RWPE1 (cell line): ENCODE results near the gene SERPINB1.

ENCODE experiments used
- CTCF ChIA-PET: fragments of 350-600 bp; sonication (Branson Sonifier 250); formaldehyde crosslinking; extraction: SDS; loops from one replicate; lab custom pipeline; 2021; lab: Yijun Ruan, JAX
- POLR2A ChIA-PET: fragments of 400-600 bp; formaldehyde crosslinking; extraction: SDS; loops from one replicate; lab custom pipeline; 2020; ENCODE audit warnings: antibody characterized with exemption; ENCODE audit not compliant: low non-redundant PET; lab: Yijun Ruan, JAX
- DNase-seq: peaks from one replicate; pipeline ENCODE4 v3.0.0; 2012; ENCODE audit warnings: low spot score
- H3K27ac ChIP-seq: fragments of 450-650 bp; 2 replicates; pipeline ENCODE4 v1.5.1; 2017
- CTCF ChIP-seq: fragments of 450-650 bp; conservative IDR thresholded peaks from 2 replicates; pipeline ENCODE4 v1.5.1; 2017; ENCODE audit warnings: low read depth, mild to moderate bottlenecking

Gene SERPINB1

GRCh38 chr6:2821554-2821953 lies 20.1 kb downstream of the SERPINB1 start:
- ChIA-PET POLR2A (no interaction called here), CTCF (no interaction called here)
- no peak overlapping the region for H3K27ac ChIP-seq
- no peak for DNase-seq
- TF ChIP-seq CTCF: no peak

- no peak overlapping the region for H3K27ac ChIP-seq
- DNase-seq: no peak
- no peak for TF ChIP-seq CTCF
- CTCF ChIA-PET: no interaction called here
- POLR2A ChIA-PET: no interaction called here
Observed at GRCh38 chr6:2820415-2820814, 21.2 kb downstream of the SERPINB1 start.

GRCh38 chr6:2819978-2820377 lies 21.7 kb downstream of the SERPINB1 start:
- DNase-seq: no peak
- CTCF ChIA-PET: no interaction called here
- no peak overlapping the region for H3K27ac ChIP-seq
- no peak for TF ChIP-seq CTCF
- POLR2A ChIA-PET: no interaction called here

GRCh38 chr6:2819115-2819514 lies 22.5 kb downstream of the SERPINB1 start:
- no peak overlapping the region for H3K27ac ChIP-seq
- TF ChIP-seq CTCF: no peak
- DNase-seq: no peak
- POLR2A ChIA-PET: no interaction called here
- CTCF ChIA-PET: interaction anchor here (0.7 to 1.3 kb wide), 2 partner anchors 28 to 54 kb away, joined by 4 to 6 read pairs; no protein-coding TSS in a partner anchor

- no peak overlapping the region for H3K27ac ChIP-seq
- ChIA-PET POLR2A (no interaction called here), CTCF (interaction anchor here (0.7 to 1.3 kb wide), 3 partner anchors 27 to 54 kb away, joined by 3 to 6 read pairs (median 4); no protein-coding TSS in a partner anchor)
- DNase-seq: no peak
- TF ChIP-seq CTCF: no peak
Observed at GRCh38 chr6:2818593-2818992, 23.1 kb downstream of the SERPINB1 start.

- POLR2A ChIA-PET: no interaction called here
- TF ChIP-seq CTCF: no peak
- CTCF ChIA-PET: interaction anchor here (0.6 to 1.3 kb wide), 3 partner anchors 20 to 29 kb away, joined by 3 to 4 read pairs (median 3); no protein-coding TSS in a partner anchor
- peak; percentile 70 for DNase-seq
- H3K27ac ChIP-seq: no peak overlapping the region
Observed at GRCh38 chr6:2817903-2818443, 23.7 kb downstream of the SERPINB1 start.
